Chondrocyte (in vitro differentiated cells): ENCODE data around the gene ZSCAN25. TPM values are rescaled to one million over a fixed set of nuclear protein-coding genes. Genes with fewer than 3 reads are reported as not detected.

Source experiments
- DNase-seq: peaks from one replicate; pipeline ENCODE4 v3.0.0; 2021; ENCODE audit warnings: mixed read lengths, low spot score
- H3K27ac Mint-ChIP-seq: one replicate; pipeline ENCODE4 v1.8.0; 2021; ENCODE audit warnings: mild to moderate bottlenecking, moderate library complexity, mixed read lengths; ENCODE audit not compliant: unreplicated experiment
- H3K27me3 Mint-ChIP-seq: 2 replicates; pipeline ENCODE4 v1.8.0; 2021; ENCODE audit warnings: low read depth, mixed read lengths
- H3K36me3 Mint-ChIP-seq: 2 replicates; pipeline ENCODE4 v1.8.0; 2021; ENCODE audit warnings: low read depth, mixed read lengths
- H3K4me1 Mint-ChIP-seq: 2 replicates; pipeline ENCODE4 v1.8.0; 2021; ENCODE audit warnings: low read depth, mild to moderate bottlenecking, mixed read lengths
- H3K4me3 Mint-ChIP-seq: one replicate; pipeline ENCODE4 v1.8.0; 2021; ENCODE audit warnings: mild to moderate bottlenecking, moderate library complexity, mixed read lengths; ENCODE audit not compliant: unreplicated experiment
- H3K9me3 Mint-ChIP-seq: 2 replicates; pipeline ENCODE4 v1.8.0; 2021; ENCODE audit warnings: low read depth, mixed read lengths
- CTCF ChIP-seq: fragments of 200-600 bp; sonication (generic); IDR thresholded peaks from 2 replicates; pipeline ENCODE4 v1.5.0; 2021; ENCODE audit warnings: antibody characterized with exemption, mild to moderate bottlenecking, moderate library complexity
- total RNA-seq: library from RNA; stranded (reverse); gene quantifications from 3 replicates; pipeline ENCODE4 v1.2.1, GENCODE V29; 2021

The ZSCAN25 gene
- total RNA-seq, 1 donor from 2014 or later: 10.4 TPM

- no peaks in the 10 kb centered on the region for H3K4me1 Mint-ChIP-seq
- no peak overlapping the region for H3K4me3 Mint-ChIP-seq
- no peak for TF ChIP-seq CTCF
- H3K27ac Mint-ChIP-seq: no peak overlapping the region
- peaks cover 10% of the 10 kb centered on the region for H3K36me3 Mint-ChIP-seq
- peaks cover 23% of the 10 kb centered on the region for H3K9me3 Mint-ChIP-seq
- no peak for DNase-seq
- no peaks in the 10 kb centered on the region for H3K27me3 Mint-ChIP-seq
Observed at GRCh38 chr7:99665312-99666012, 48.7 kb downstream of the ZSCAN25 start.

- TF ChIP-seq CTCF: no peak
- H3K9me3 Mint-ChIP-seq: peaks cover 22% of the 10 kb centered on the region
- H3K4me1 Mint-ChIP-seq: no peaks in the 10 kb centered on the region
- peaks cover 9% of the 10 kb centered on the region for H3K36me3 Mint-ChIP-seq
- H3K27me3 Mint-ChIP-seq: no peaks in the 10 kb centered on the region
- no peak for DNase-seq
- H3K4me3 Mint-ChIP-seq: no peak overlapping the region
- H3K27ac Mint-ChIP-seq: no peak overlapping the region
Observed at GRCh38 chr7:99666013-99666395, 49.3 kb downstream of the ZSCAN25 start.

GRCh38 chr7:99667179-99667578 lies 50.4 kb downstream of the ZSCAN25 start:
- TF ChIP-seq CTCF: no peak
- Mint-ChIP-seq H3K36me3 (peaks cover 9% of the 10 kb centered on the region), H3K27ac (no peak overlapping the region), H3K27me3 (no peaks in the 10 kb centered on the region), H3K9me3 (peaks cover 22% of the 10 kb centered on the region), H3K4me1 (no peaks in the 10 kb centered on the region), H3K4me3 (no peak overlapping the region)
- DNase-seq: no peak

- Mint-ChIP-seq H3K9me3 (peaks cover 18% of the 10 kb centered on the region), H3K36me3 (peaks cover 9% of the 10 kb centered on the region), H3K4me3 (no peak overlapping the region), H3K4me1 (no peaks in the 10 kb centered on the region), H3K27me3 (no peaks in the 10 kb centered on the region), H3K27ac (no peak overlapping the region)
- TF ChIP-seq CTCF: no peak
- DNase-seq: no peak
Observed at GRCh38 chr7:99668541-99668940, 51.8 kb downstream of the ZSCAN25 start.

- Mint-ChIP-seq H3K36me3 (peaks cover 2% of the 10 kb centered on the region), H3K4me1 (no peaks in the 10 kb centered on the region), H3K9me3 (peaks cover 6% of the 10 kb centered on the region), H3K4me3 (no peak overlapping the region), H3K27me3 (no peaks in the 10 kb centered on the region), H3K27ac (no peak overlapping the region)
- no peak for DNase-seq
- no peak for TF ChIP-seq CTCF
Observed at GRCh38 chr7:99669782-99670181, 53.0 kb downstream of the ZSCAN25 start.
